Lung (tissue), 12 donors: ENCODE data around the gene PLCL1. TPM values are rescaled to one million over a fixed set of nuclear protein-coding genes. Genes with fewer than 3 reads are reported as not detected.

Source experiments
- ATAC-seq: fragments of 200-7000 bp; cut with Tn5 transposase; one replicate; pipeline ENCODE4 v1.9.1; 2020; ENCODE audit warnings: moderate number of reproducible peaks; ENCODE audit not compliant: insufficient read depth, low FRiP score
- DNase-seq, 3 donors: peaks; one replicate each; pipeline ENCODE4 v3.0.0-alpha.2; 2013 to 2017
- H3K27ac ChIP-seq, 2 donors: one replicate each; pipeline ENCODE4 v1.5.1; 2013; ENCODE audit warnings: mild to moderate bottlenecking in 2 of 2, moderate library complexity in 2 of 2, control low read depth in 1 of 2, inconsistent platforms in 1 of 2, low read depth in 1 of 2, low read length in 1 of 2
- H3K27me3 ChIP-seq, 3 donors: one replicate each; pipeline ENCODE4 v1.5.1; 2013; ENCODE audit warnings: low read length in 2 of 3; ENCODE audit not compliant: control insufficient read depth in 3 of 3, insufficient read depth in 3 of 3
- H3K36me3 ChIP-seq, 4 donors: one replicate each; pipeline ENCODE4 v1.5.1; 2013; ENCODE audit warnings: low read length in 4 of 4, mild to moderate bottlenecking in 1 of 4, moderate library complexity in 1 of 4; ENCODE audit not compliant: control insufficient read depth in 4 of 4, insufficient read depth in 4 of 4
- H3K4me1 ChIP-seq, 5 donors: one replicate each; pipeline ENCODE4 v1.5.1; 2013; ENCODE audit warnings: low read length in 5 of 5, mild to moderate bottlenecking in 2 of 5, moderate library complexity in 1 of 5; ENCODE audit not compliant: control insufficient read depth in 5 of 5, insufficient read depth in 5 of 5
- H3K4me3 ChIP-seq: one replicate; pipeline ENCODE4 v1.5.1; 2013; ENCODE audit warnings: mild to moderate bottlenecking, control low read depth, moderate library complexity
- H3K9ac ChIP-seq, 2 donors: one replicate each; pipeline ENCODE4 v1.5.1; 2013; ENCODE audit warnings: low read length in 2 of 2, control low read depth in 1 of 2; ENCODE audit not compliant: insufficient read depth in 1 of 2
- H3K9me3 ChIP-seq, 4 donors: one replicate each; pipeline ENCODE4 v1.5.1; 2013; ENCODE audit warnings: low read length in 3 of 4, mild to moderate bottlenecking in 1 of 4, moderate library complexity in 1 of 4; ENCODE audit not compliant: control insufficient read depth in 4 of 4, insufficient read depth in 3 of 4
- WGBS, 2 donors: extraction: QIAGEN DNeasy Blood & Tissue Kit; methylation state at CpG; one replicate each; pipeline ENCODE4 v1.1.7; 2013; 5-methylcytosine and 5-hydroxymethylcytosine counted together
- polyA plus RNA-seq, 2 donors: library from polyadenylated mRNA; stranded (reverse); fragments of 200-250 nt; gene quantifications; one replicate each; pipeline ENCODE4 v1.2.1, GENCODE V29; 2013
- total RNA-seq, 2 donors: library from RNA; depleted of rRNA in 1 of 2; stranded (reverse); fragments of >200 nt in 1 of 2; gene quantifications; one replicate each; pipeline ENCODE4 v1.2.1, GENCODE V29; 2014 to 2021
- TF ChIP-seq, protein P1 (sequence below): IDR thresholded peaks from 2 replicates; pipeline ENCODE4 v1.5.1; 2012; ENCODE audit warnings: mild to moderate bottlenecking; ENCODE audit errors: control extremely low read depth, extremely low read depth
- donor health status: control.
- donor health status: control.
- donor health status: Bipolar disorder and iron deficiency.
- donor health status: healthy.
- donor health status: DM: yes; HTN: yes; CAD: no.

PLCL1 gene
- total and polyA plus RNA-seq, 4 donors, result 1.1 to 13.0 (median 2.9) TPM

DNA sequence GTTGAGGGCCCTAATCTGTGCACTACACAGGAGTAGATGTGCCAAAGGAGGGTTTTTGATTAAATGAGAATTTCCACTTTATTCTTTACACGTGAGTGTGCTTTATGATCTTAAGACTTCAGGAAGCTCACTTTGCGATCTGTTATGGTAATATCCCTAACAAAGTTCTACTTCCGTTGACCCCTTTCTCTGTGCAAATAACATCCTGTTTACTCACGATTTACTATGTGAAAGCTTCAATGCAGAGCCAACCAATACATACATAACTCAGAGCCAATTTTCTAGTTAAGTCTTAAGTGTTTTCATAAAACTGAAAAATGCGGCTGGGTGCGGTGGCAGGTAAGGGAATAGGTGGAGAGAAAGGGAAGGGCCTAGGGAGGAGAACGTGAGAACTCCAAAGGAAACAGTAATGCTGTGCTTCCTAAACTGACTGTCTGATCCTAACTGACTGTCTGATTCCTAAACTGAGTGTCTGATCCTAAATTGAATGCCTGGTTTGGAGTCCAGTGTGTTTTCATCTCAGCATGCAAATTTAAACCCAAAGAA lies 87.6 kb downstream of the PLCL1 start:
- TF ChIP-seq, protein P1, sequence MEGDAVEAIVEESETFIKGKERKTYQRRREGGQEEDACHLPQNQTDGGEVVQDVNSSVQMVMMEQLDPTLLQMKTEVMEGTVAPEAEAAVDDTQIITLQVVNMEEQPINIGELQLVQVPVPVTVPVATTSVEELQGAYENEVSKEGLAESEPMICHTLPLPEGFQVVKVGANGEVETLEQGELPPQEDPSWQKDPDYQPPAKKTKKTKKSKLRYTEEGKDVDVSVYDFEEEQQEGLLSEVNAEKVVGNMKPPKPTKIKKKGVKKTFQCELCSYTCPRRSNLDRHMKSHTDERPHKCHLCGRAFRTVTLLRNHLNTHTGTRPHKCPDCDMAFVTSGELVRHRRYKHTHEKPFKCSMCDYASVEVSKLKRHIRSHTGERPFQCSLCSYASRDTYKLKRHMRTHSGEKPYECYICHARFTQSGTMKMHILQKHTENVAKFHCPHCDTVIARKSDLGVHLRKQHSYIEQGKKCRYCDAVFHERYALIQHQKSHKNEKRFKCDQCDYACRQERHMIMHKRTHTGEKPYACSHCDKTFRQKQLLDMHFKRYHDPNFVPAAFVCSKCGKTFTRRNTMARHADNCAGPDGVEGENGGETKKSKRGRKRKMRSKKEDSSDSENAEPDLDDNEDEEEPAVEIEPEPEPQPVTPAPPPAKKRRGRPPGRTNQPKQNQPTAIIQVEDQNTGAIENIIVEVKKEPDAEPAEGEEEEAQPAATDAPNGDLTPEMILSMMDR, result no peak
- peaks cover 2 to 28% (median 9%) of the 10 kb centered on the region in 5 donors for H3K4me1 ChIP-seq
- H3K36me3 ChIP-seq, result no peaks in the 10 kb centered on the region
- peak overlapping the region in 1 of 2 donors; percentile 60 for H3K27ac ChIP-seq
- 52 to 73% methylated on average over 7 of the region's 7 CpGs for WGBS, 2 donors
- no peaks in the 10 kb centered on the region for H3K27me3 ChIP-seq
- no peaks in the 10 kb centered on the region for H3K9me3 ChIP-seq
- no peak for ATAC-seq
- H3K9ac ChIP-seq, result no peak overlapping the region
- peak in 1 of 3 donors; percentile 62 for DNase-seq
- H3K4me3 ChIP-seq, result no peak overlapping the region

DNA sequence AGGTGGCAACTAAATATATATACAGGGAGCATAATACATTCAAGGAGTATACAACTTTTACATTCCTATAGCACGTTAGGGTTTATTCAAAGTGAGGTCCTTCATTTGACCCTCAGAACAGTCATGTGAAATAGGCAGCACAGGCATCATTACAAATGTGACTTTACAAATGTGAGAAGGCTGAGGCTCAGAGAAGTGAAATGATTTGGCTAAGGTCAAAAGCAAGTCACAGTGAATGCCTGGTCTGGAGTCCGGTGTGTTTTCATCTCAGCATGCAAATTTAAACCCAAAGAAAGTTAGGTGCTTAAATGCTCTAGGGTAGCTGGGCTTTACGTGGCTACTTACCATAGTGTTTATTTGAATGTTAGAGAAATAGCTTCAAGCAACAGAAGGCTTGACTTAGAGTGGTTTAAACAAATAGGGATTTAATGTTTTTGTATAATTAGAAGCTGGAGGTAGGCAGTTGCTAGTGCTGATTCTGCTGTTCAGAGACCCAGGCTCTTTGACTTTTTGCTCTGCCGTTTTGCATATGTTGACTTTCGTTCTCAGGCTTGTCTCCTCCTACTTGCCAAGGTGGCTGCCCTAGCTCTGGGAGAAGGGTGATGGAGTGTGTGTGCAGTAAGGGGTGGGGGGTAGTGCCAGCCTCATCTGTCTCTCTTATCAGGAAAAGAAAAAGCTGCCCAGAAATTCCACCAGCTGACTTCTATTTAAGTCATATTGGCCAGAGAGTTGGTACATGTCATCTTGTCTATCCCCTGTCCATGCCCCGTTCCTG lies 89.2 kb downstream of the PLCL1 start:
- Histone ChIP-seq H3K36me3 (no peaks in the 10 kb centered on the region), H3K9me3 (no peaks in the 10 kb centered on the region), H3K9ac (peak overlapping the region in 1 of 2 donors; percentile 17), H3K4me3 (no peak overlapping the region), H3K27me3 (no peaks in the 10 kb centered on the region), H3K4me1 (peaks cover 2 to 33% (median 9%) of the 10 kb centered on the region in 5 donors), H3K27ac (peak overlapping the region in 1 of 2 donors; percentile 74)
- ATAC-seq (no peak), DNase-seq (no peak)
- TF ChIP-seq, protein P1, result no peak
- WGBS, 2 donors, result 65 to 86% methylated on average over 6 of the region's 6 CpGs

DNA sequence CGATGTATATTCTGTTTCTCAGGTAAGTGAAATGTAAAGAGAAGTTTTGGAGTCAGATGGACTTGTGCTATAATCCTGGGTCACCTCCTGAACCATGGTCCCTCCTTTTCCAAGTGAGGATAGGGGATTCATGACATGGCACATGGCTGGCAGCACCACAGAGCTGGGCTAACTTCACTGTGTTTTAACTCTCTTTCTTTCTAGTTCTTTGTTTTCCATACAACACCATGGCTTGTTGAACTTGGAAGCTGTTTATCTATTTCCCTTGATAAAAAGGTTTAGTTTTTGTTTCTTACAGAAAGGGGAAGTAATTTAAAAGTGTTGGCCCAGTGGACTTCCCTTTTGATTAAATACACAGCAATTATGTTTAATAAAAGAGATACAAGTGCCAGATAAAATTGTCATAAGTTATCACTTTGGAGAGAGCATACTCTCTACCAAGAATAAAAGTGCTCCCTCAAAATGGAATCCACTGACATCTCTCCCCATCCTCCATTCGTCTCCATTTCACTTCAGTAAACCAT lies 90.4 kb downstream of the PLCL1 start:
- H3K9ac ChIP-seq, result no peak overlapping the region
- no peak for ATAC-seq
- DNase-seq, result no peak
- H3K4me1 ChIP-seq, result peaks cover 2 to 31% (median 9%) of the 10 kb centered on the region in 5 donors
- H3K27me3 ChIP-seq, result no peaks in the 10 kb centered on the region
- no peaks in the 10 kb centered on the region for H3K36me3 ChIP-seq
- H3K9me3 ChIP-seq, result no peaks in the 10 kb centered on the region
- 36 to 58% methylated on average over 2 of the region's 2 CpGs for WGBS, 2 donors
- TF ChIP-seq, protein P1, result no peak
- peak overlapping the region in 1 of 2 donors; percentile 74 for H3K27ac ChIP-seq
- H3K4me3 ChIP-seq, result no peak overlapping the region
